GM19438 (cell line): ENCODE data around the gene ENPEP.
"Not testable (repeated sequence)": the region's sequence is repeated elsewhere in the genome, so short reads cannot be mapped to it uniquely, and the experiment has no call there.

Experiments
- ATAC-seq: cut with Tn5 transposase; IDR thresholded peaks from one replicate; pipeline ENCODE4 v1.9.1; 2021; ENCODE audit warnings: low read depth; ENCODE audit not compliant: unreplicated experiment

Gene ENPEP

GRCh38 chr4:110514889-110515479 lies 39.0 kb downstream of the ENPEP start:
- ATAC-seq, result no peak

GRCh38 chr4:110515676-110516075 lies 39.7 kb downstream of the ENPEP start:
- ATAC-seq, result peak; percentile 31

GRCh38 chr4:110516106-110516922 lies 40.4 kb downstream of the ENPEP start:
- peak; percentile 88 for ATAC-seq

GRCh38 chr4:110518889-110519490 lies 43.0 kb downstream of the ENPEP start:
- ATAC-seq, result no peak

GRCh38 chr4:110520886-110521285 lies 44.9 kb downstream of the ENPEP start:
- ATAC-seq, result no peak

GRCh38 chr4:110526589-110526988 lies 50.6 kb downstream of the ENPEP start:
- no peak for ATAC-seq

- ATAC-seq, result no peak
Observed at GRCh38 chr4:110527156-110527555, 51.2 kb downstream of the ENPEP start.

- ATAC-seq, result no peak
Observed at GRCh38 chr4:110532901-110533589, 57.1 kb downstream of the ENPEP start.

- no peak for ATAC-seq
Observed at GRCh38 chr4:110533590-110533910, 57.6 kb downstream of the ENPEP start.

- no peak for ATAC-seq
Observed at GRCh38 chr4:110533940-110534339, 58.0 kb downstream of the ENPEP start.

GRCh38 chr4:110540581-110540980 lies 64.6 kb downstream of the ENPEP start:
- ATAC-seq, result no peak

GRCh38 chr4:110540982-110541451 lies 65.1 kb downstream of the ENPEP start:
- ATAC-seq, result no peak

GRCh38 chr4:110543577-110543976 lies 67.6 kb downstream of the ENPEP start:
- no peak for ATAC-seq

- ATAC-seq, result no peak
Observed at GRCh38 chr4:110544594-110544993, 68.6 kb downstream of the ENPEP start.

GRCh38 chr4:110550260-110550659 lies 74.3 kb downstream of the ENPEP start:
- ATAC-seq, result no peak

- ATAC-seq, result no peak
Observed at GRCh38 chr4:110553197-110553596, 77.2 kb downstream of the ENPEP start.

- ATAC-seq, result no peak
Observed at GRCh38 chr4:110567214-110567613, 91.3 kb downstream of the ENPEP start.

- ATAC-seq, result not testable (repeated sequence)
Observed at GRCh38 chr4:110576696-110577095, 100.7 kb downstream of the ENPEP start.

- no peak for ATAC-seq
Observed at GRCh38 chr4:110586131-110586850, 110.3 kb downstream of the ENPEP start.

GRCh38 chr4:110587666-110588285 lies 111.8 kb downstream of the ENPEP start:
- no peak for ATAC-seq
